Sigmoid colon (tissue), 7 donors: ENCODE results near the gene PDCD1LG2. TPM values are rescaled to one million over a fixed set of nuclear protein-coding genes. Genes with fewer than 3 reads are reported as not detected.

Experiments
- DNase-seq: peaks from one replicate; pipeline ENCODE4 v3.0.0-alpha.2; 2019
- H3K27ac ChIP-seq, 4 donors: fragments of 200-600 bp; sonication (generic); one replicate each; pipeline ENCODE4 v1.5.1; 2016 to 2019; ENCODE audit warnings: mild to moderate bottlenecking in 1 of 4
- H3K27me3 ChIP-seq, 3 donors: fragments of 200-600 bp; sonication (generic); one replicate each; pipeline ENCODE4 v1.5.1; 2019; ENCODE audit warnings: mild to moderate bottlenecking in 1 of 3
- H3K36me3 ChIP-seq, 4 donors: fragments of 200-600 bp; sonication (generic); one replicate each; pipeline ENCODE4 v1.5.1; 2016 to 2019
- H3K4me1 ChIP-seq, 4 donors: fragments of 200-600 bp; sonication (generic); one replicate each; pipeline ENCODE4 v1.5.1; 2017 to 2019
- H3K4me3 ChIP-seq, 4 donors: fragments of 200-600 bp; sonication (generic); one replicate each; pipeline ENCODE4 v1.5.1; 2017 to 2019; ENCODE audit warnings: mild to moderate bottlenecking in 2 of 4, moderate library complexity in 1 of 4
- H3K9me3 ChIP-seq, 4 donors: fragments of 200-600 bp in 3 of 4; sonication (generic) in 3 of 4; one replicate each; pipeline versions ENCODE4 v1.5.1 to v1.6.1; 2013 to 2019
- CTCF ChIP-seq, 4 experiments: fragments of 450-650 bp in 3 of 4; fragments of 200-600 bp in 1 of 4; IDR thresholded peaks; one replicate each; pipeline ENCODE4 v1.5.1; 2016 to 2019; ENCODE audit warnings: antibody characterized with exemption in 4 of 4, mild to moderate bottlenecking in 3 of 4, moderate library complexity in 2 of 4
- EP300 ChIP-seq, 4 donors: sonication (generic); formaldehyde crosslinking; IDR thresholded peaks; one replicate each; pipeline ENCODE4 v1.6.1; 2017; ENCODE audit warnings: antibody characterized with exemption in 4 of 4
- POLR2A ChIP-seq, 2 donors: fragments of 450-650 bp; IDR thresholded peaks; one replicate each; pipeline ENCODE4 v1.6.1; 2016; ENCODE audit warnings: antibody characterized with exemption in 2 of 2, mild to moderate bottlenecking in 2 of 2, moderate library complexity in 2 of 2
- POLR2AphosphoS5 ChIP-seq, 4 donors: sonication (generic); formaldehyde crosslinking; IDR thresholded peaks; one replicate each; pipeline ENCODE4 v1.6.1; 2017; ENCODE audit warnings: antibody characterized with exemption in 4 of 4
- WGBS, 2 donors: extraction: QIAGEN DNeasy Blood & Tissue Kit; methylation state at CpG; one replicate each; pipeline ENCODE4 v1.1.7; 2013; 5-methylcytosine and 5-hydroxymethylcytosine counted together
- intact Hi-C: fragments of 100-400 bp; cut with DNase I; formaldehyde crosslinking; loops from one replicate; pipeline ENCODE4 v1.15.1; 2023
- polyA plus RNA-seq, 3 donors: library from polyadenylated mRNA; stranded (reverse); fragments of 200-250 nt; gene quantifications; one replicate each; pipeline ENCODE4 v1.2.3, GENCODE V29; 2013
- total RNA-seq, 4 donors: library from RNA; depleted of rRNA; stranded (reverse); fragments of >200 nt; gene quantifications; one replicate each; pipeline ENCODE4 v1.1.0, GENCODE V29; 2016
- donor health status: healthy with polysubstance abuse.
- donor health status: Bipolar disorder and iron deficiency.
- donor health status: healthy.

Gene PDCD1LG2
- total and polyA plus RNA-seq, 7 donors = 0.60 to 2.8 (median 1.2) TPM

GRCh38 chr9:5516453-5517220 lies 6.3 kb downstream of the PDCD1LG2 start:
- Histone ChIP-seq H3K4me3 (no peak overlapping the region), H3K36me3 (no peaks in the 10 kb centered on the region), H3K27me3 (no peaks in the 10 kb centered on the region), H3K9me3 (no peaks in the 10 kb centered on the region), H3K4me1 (peaks cover 0 to 12% (median 0%) of the 10 kb centered on the region in 4 donors), H3K27ac (no peak overlapping the region)
- TF ChIP-seq POLR2AphosphoS5 (IDR thresholded peaks at IDR 0.05) = no peak
- no peak for TF ChIP-seq CTCF (IDR thresholded peaks at IDR 0.05)
- no peak for TF ChIP-seq POLR2A (IDR thresholded peaks at IDR 0.05)
- no peak for TF ChIP-seq EP300 (IDR thresholded peaks at IDR 0.05)
- DNase-seq = no peak
- intact Hi-C loops = no loop called here
- 83 to 91% methylated on average over 10 of the region's 10 CpGs for WGBS, 2 donors

DNA sequence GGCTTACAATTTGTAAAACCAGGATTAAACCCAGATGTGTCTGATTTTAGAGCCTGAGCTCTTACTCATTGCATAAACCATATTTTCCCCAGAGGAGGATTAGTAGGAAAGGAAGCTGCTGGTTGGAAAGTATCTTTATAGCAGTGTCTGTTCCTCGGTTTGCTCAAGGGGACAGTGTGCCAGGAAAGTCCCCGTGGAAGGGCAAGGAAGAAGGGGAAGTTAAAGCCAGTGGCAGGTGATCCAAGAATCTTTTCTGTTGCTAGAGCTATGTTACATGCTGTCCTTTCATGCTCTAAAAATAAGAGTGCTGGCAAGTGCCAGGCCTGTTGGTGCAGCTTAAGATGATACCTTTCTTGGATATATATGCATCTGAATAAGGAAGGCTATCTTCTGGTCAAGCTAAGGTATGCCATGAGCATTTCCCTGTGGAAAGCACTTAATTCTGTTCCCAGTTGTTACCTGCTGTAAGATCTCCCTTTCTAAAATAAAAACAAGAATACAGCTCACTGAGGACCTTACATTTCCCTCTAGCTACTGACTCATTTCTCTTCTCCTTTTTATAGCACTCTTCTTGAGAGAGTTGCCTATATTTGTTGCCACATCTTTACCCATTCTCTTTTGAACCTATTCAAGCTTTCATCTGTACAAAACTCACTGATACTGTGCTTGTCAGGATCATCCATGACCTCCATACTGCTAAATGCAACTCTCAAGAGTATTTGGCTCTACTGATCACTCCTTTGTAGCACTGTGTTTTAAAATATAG lies 8.0 kb downstream of the PDCD1LG2 start:
- TF ChIP-seq POLR2AphosphoS5 (IDR thresholded peaks at IDR 0.05) (no peak), EP300 (IDR thresholded peaks at IDR 0.05) (no peak), CTCF (IDR thresholded peaks at IDR 0.05) (no peak), POLR2A (IDR thresholded peaks at IDR 0.05) (no peak)
- no peak for DNase-seq
- Histone ChIP-seq H3K4me3 (no peak overlapping the region), H3K4me1 (peaks cover 0 to 12% (median 0%) of the 10 kb centered on the region in 4 donors), H3K36me3 (no peaks in the 10 kb centered on the region), H3K27ac (no peak overlapping the region), H3K9me3 (no peaks in the 10 kb centered on the region), H3K27me3 (no peaks in the 10 kb centered on the region)
- WGBS, 2 donors = 43 to 60% methylated on average over 2 of the region's 2 CpGs
- intact Hi-C loops = no loop called here

GRCh38 chr9:5518937-5519319 lies 8.6 kb downstream of the PDCD1LG2 start:
- TF ChIP-seq EP300 (IDR thresholded peaks at IDR 0.05) = no peak
- TF ChIP-seq POLR2A (IDR thresholded peaks at IDR 0.05) = no peak
- Histone ChIP-seq H3K27ac (no peak overlapping the region), H3K4me1 (peaks cover 0 to 12% (median 0%) of the 10 kb centered on the region in 4 donors), H3K4me3 (no peak overlapping the region), H3K36me3 (no peaks in the 10 kb centered on the region), H3K27me3 (no peaks in the 10 kb centered on the region), H3K9me3 (no peaks in the 10 kb centered on the region)
- intact Hi-C loops = no loop called here
- WGBS, 2 donors = 45 to 67% methylated on average over 2 of the region's 2 CpGs
- DNase-seq = no peak

GRCh38 chr9:5524090-5524489 lies 13.8 kb downstream of the PDCD1LG2 start:
- no peaks in the 10 kb centered on the region for H3K36me3 ChIP-seq
- TF ChIP-seq POLR2A (IDR thresholded peaks at IDR 0.05) (no peak), POLR2AphosphoS5 (IDR thresholded peaks at IDR 0.05) (no peak), CTCF (IDR thresholded peaks at IDR 0.05) (no peak), EP300 (IDR thresholded peaks at IDR 0.05) (no peak)
- H3K9me3 ChIP-seq = no peaks in the 10 kb centered on the region
- no peak overlapping the region for H3K27ac ChIP-seq
- intact Hi-C loops = no loop called here
- DNase-seq = no peak
- no peak overlapping the region for H3K4me3 ChIP-seq
- WGBS, 2 donors = 94 to 96% methylated on average over 4 of the region's 4 CpGs
- H3K4me1 ChIP-seq = no peaks in the 10 kb centered on the region
- H3K27me3 ChIP-seq = no peaks in the 10 kb centered on the region

DNA sequence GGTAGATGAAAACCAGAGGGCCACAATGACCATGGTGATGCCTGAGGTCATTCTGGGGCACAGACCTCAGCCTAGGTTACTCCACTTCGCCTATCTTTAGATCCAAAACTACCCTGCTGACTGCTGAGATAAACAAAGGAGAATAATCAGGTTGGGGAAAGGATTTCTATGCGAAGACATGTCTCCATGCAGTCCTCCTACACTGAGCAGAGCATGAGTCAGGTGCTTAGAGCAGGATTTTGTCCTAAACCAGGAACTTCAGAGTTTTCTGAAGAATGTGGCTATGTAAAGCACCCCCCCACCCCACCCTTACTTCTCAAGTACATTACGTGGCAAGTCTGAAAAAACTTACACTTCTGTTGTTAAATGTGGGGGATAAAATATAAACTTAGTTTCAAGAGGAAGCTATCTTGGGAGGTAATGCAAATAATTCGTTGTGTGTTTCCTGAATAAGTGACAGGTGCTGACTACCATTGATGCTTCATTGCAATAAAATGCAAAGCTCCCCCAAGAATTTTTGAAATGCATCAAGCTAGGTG lies 19.4 kb downstream of the PDCD1LG2 start:
- DNase-seq = no peak
- intact Hi-C loops = no loop called here
- Histone ChIP-seq H3K9me3 (no peaks in the 10 kb centered on the region), H3K36me3 (no peaks in the 10 kb centered on the region), H3K27ac (no peak overlapping the region), H3K4me1 (no peaks in the 10 kb centered on the region), H3K4me3 (no peak overlapping the region), H3K27me3 (no peaks in the 10 kb centered on the region)
- 48 to 60% methylated on average over 4 of the region's 4 CpGs for WGBS, 2 donors
- TF ChIP-seq CTCF (IDR thresholded peaks at IDR 0.05) (no peak), POLR2AphosphoS5 (IDR thresholded peaks at IDR 0.05) (no peak), EP300 (IDR thresholded peaks at IDR 0.05) (no peak), POLR2A (IDR thresholded peaks at IDR 0.05) (no peak)
